ENCODE measurements around the gene PIK3CG.

DNA sequence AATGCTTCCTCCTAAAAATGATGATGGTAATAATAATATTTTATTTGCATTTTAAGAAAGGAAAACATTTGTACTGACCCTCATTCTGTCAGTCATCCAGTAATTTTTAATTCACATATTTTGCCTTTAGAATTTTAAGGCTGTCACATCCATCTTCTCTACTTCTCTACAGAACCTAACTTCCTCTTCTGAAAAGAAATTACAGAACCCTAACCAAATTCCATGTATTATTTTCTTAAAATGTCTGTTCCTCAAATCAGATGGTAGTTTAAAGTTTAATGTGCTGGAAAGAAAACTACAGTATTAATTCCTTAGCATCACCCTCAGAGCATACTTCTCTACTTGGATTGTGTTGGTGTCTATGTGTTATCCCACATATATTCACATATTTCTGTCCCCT is 9.0 kb downstream of the PIK3CG start:
- TF ChIP-seq ZNF274 (IDR thresholded peaks at IDR 0.05; ENCODE audit: low read depth, low read length) (no peak), YY1 (IDR thresholded peaks at IDR 0.05; ENCODE audit: insufficient read depth, insufficient read length) (no peak), SUZ12 (IDR thresholded peaks at IDR 0.05; ENCODE audit: extremely low read depth, insufficient read depth, insufficient read length) (no peak)

All from NT2/D1 (cell line).